H4 (cell line): ENCODE data around the gene PEX13. TPM values are rescaled to one million over a fixed set of nuclear protein-coding genes. Genes with fewer than 3 reads are reported as not detected.
A peak's percentile ranks its signal among the peaks of the same experiment; 100 is the strongest.
"Not testable (repeated sequence)": the region's sequence is repeated elsewhere in the genome, so short reads cannot be mapped to it uniquely, and the experiment has no call there.

Experiments
- DNase-seq: peaks from one replicate; pipeline ENCODE4 v3.0.0-alpha.2; 2015; ENCODE audit warnings: low spot score
- total RNA-seq: library from RNA; depleted of rRNA; stranded (reverse); fragments of >200 nt; shearing (Covaris generic); gene quantifications from 2 replicates; pipeline ENCODE4 v1.2.3, GENCODE V29; 2014

Gene PEX13
- total RNA-seq, 1 experiment from 2014 or later: 47.2 TPM

GRCh38 chr2:61009355-61009754 is 8.2 kb upstream of the PEX13 start:
- no peak for DNase-seq

GRCh38 chr2:61011678-61012077 is 5.8 kb upstream of the PEX13 start:
- no peak for DNase-seq

DNA sequence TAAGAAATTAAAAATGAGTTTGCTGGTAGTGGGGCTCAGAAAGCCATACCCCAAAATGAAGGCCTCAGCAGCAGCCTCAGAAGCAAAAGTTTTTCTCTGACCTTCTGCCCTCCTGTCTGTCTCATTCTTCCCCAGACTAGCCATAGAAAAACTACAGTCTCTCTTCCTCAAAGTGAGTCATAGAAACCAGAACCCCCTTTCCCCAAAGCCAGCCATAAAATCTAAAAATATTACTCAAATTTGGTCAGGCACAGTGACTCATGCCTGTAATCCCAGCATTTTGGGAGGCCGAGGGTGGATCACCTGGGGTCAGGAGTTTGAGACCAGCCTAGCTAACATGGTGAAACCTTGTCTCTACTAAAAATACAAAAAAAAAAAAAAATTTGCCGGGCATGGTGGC is 5.2 kb upstream of the PEX13 start:
- peak; percentile 23 for DNase-seq

GRCh38 chr2:61013382-61013781 is 4.1 kb upstream of the PEX13 start:
- DNase-seq: no peak

DNA sequence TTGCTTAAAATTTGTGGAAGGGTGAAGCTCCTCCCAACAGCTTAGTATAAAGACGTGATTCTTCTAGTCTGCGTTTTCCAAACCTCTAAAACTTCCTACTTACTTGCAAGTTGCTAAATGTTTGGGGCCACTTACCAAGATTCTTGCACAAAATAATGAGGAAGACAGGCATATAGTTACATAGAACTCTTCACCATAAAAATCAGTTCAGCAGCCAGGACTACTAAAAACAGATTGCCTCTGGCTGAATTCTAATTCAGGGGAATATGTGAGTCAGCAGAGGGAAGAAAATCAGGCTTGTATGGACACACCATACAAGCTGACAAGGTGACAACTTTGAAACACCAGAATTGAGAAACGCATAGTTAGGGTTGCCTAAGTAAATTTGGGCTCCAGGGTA is 2.8 kb upstream of the PEX13 start:
- DNase-seq: no peak

- no peak for DNase-seq
Observed at GRCh38 chr2:61015976-61016375, 1.5 kb upstream of the PEX13 start.

DNA sequence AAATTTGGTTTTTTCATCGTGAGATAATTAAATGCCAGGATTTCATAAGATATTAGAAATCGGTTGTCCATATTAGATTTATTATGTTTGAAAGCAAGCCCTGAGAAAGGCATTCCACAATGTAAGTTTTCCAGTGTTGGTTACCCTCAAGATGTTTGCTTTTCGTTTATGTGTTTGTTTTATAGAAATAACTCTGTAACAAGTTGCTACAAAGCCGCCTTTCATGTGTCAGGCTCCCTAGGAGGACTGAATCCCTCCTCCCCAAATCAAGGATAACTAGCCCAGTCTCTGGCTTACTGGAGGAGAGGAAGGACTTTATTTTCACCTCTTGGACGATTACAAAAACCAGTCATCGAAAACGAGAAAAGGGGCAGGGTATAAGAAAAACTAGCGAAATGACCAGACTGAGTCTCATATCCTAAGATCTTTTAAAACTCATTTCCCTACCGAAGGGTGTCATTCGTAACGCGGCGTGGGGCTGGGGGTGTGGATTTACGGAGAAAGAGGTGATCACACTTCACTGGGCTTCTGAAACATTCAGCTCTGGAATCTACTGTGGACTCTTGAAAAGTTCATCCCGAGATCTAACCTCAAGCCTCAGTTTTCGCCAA is 1.0 kb upstream of the PEX13 start:
- no peak for DNase-seq

DNA sequence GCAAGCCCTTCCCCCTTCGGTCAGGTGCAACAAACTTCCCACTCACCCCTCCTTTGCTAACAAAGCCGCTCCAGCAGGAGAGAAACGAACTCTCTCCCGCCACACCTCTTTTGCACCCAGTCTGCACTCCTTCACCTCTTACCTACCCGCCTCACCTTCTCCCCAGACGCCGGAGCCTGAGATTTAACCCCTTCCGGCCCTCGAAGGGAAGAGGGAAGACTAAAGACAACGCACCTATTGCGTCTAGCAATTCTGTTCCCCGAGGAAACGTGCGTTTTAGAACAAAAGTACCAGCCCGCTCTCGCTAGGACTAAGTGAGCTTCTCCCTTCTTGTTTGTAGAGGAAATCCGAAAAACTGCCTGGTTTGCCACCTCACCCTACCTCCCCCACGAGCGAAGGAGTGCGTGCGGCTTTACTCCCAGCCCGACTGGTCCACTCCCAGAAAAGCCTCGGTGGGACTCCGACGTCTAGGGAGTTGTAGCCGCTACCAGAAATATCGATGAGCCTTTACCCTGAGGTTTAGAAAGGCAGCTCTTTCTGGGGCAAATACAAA is 441 bp upstream of the PEX13 start:
- peak; percentile 53 for DNase-seq

- no peak for DNase-seq
Observed at GRCh38 chr2:61018318-61018755, 817 bp downstream of the PEX13 start.

- no peak for DNase-seq
Observed at GRCh38 chr2:61018798-61019197, 1.3 kb downstream of the PEX13 start.

GRCh38 chr2:61021228-61021660 is 3.7 kb downstream of the PEX13 start:
- no peak for DNase-seq

DNA sequence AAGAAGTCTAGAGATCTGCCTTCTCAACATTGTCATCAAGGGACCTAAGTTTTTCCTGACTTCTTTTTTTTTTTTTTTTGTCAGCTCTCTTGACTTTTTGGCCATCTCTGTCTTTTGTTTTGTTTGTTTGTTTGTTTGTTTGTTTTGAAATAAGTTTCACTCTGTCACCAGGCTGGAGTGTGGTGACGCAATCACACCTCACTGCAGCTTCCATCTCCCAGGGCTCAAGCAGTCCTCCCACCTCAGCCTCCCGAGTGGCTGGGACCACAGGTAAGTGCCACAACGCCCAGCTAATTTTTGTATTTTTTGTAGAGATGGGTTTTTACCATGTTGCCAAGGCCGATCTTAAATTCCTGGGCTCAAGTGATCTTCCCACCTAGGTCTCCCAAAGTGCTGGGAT is 6.2 kb downstream of the PEX13 start:
- DNase-seq: no peak

GRCh38 chr2:61029533-61029932 is 12.0 kb downstream of the PEX13 start:
- DNase-seq: no peak

- DNase-seq: not testable (repeated sequence)
Observed at GRCh38 chr2:61034592-61034991, 17.1 kb downstream of the PEX13 start.

DNA sequence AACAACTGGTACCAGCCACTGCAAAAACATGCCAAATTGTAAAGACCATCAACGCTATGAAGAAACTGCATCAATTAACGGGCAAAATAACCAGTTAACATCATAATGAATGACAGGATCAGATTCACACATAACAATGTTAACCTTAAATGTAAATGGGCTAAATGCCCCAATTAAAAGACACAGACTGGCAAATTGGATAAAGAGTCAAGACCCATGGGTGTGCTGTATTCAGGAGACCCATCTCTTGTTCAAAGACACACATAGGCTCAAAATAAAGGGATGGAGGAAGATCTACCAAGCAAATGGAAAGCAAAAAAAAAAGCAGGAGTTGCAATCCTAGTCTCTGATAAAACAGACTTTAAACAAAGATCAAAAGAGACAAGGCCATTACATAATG is 19.1 kb downstream of the PEX13 start:
- DNase-seq: not testable (repeated sequence)

DNA sequence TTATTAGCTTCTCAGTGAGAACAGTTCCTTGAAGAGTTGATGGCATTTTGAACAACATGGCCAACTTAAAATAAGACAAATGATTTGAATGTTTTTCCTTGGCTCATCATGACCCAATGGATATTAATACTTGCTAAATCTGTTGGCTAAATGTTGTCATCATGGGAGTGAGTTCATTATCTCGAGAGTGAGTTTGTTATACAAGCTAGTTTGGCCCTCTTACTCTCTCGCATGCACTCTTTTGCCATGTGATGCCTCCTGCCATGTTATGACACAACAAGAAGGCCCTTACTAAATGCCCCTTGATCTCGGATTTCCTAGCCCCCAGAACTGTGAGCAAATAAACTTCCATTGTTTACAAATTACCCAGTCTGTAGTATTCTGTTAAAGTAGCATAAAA is 25.3 kb downstream of the PEX13 start:
- DNase-seq: no peak

- no peak for DNase-seq
Observed at GRCh38 chr2:61044636-61045035, 27.1 kb downstream of the PEX13 start.

DNA sequence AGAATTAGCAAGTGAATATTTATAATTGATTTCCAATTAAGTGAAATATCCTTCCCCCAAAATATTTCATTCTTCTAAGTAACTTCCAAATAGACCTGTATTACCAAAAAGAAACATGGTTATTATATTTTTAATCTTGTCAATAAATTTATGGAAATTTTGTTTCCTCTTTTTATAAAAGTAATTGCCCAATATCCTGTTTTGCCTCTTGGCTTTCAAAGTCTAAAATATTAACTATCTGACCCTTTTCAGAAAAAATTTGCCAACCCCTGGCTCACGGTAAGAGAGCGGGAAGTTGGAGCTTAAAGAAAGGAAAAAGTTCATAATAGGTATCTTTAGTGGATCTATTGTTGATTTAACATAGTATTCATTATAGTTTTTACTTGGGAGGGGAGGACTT is 27.7 kb downstream of the PEX13 start:
- no peak for DNase-seq

DNA sequence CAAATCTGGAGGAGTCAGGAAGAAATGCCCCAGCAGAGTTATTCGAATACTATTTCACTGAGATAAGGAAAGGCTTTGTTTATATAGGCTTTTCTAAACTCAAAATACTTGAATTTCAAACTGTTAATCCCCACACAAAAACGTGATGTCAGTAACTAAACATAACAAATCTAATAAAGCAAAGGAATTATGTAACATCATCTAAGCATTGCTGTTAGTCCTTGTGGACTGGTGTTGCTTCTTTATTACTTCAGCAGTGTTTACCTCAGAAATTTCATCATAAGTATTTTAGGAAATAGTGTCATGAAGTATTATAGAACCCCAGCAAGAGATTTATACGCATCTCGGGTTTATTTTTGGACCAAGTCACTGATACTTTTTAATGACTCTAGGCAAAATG is 28.5 kb downstream of the PEX13 start:
- no peak for DNase-seq

GRCh38 chr2:61055557-61055956 is 38.0 kb downstream of the PEX13 start:
- no peak for DNase-seq

DNA sequence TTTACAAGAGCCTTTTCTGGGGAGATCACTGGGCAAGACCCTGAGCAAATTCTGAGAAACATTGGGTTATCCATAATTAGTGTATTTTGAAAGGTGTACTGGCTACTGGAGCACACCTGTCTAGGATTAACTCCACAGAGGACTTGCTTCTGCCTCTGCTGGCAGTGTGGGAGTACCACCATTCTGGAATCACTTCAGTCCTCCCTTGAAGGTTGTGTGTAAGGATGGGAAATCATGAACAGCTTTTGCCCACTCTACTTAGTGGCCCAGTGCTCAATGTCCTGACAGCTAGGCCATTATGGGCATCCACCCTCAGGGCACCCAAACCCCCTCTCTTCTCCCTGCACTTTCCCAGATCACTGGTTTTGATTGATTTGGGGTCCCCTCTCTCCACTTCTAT is 40.0 kb downstream of the PEX13 start:
- DNase-seq: no peak

- no peak for DNase-seq
Observed at GRCh38 chr2:61059382-61059781, 41.9 kb downstream of the PEX13 start.

DNA sequence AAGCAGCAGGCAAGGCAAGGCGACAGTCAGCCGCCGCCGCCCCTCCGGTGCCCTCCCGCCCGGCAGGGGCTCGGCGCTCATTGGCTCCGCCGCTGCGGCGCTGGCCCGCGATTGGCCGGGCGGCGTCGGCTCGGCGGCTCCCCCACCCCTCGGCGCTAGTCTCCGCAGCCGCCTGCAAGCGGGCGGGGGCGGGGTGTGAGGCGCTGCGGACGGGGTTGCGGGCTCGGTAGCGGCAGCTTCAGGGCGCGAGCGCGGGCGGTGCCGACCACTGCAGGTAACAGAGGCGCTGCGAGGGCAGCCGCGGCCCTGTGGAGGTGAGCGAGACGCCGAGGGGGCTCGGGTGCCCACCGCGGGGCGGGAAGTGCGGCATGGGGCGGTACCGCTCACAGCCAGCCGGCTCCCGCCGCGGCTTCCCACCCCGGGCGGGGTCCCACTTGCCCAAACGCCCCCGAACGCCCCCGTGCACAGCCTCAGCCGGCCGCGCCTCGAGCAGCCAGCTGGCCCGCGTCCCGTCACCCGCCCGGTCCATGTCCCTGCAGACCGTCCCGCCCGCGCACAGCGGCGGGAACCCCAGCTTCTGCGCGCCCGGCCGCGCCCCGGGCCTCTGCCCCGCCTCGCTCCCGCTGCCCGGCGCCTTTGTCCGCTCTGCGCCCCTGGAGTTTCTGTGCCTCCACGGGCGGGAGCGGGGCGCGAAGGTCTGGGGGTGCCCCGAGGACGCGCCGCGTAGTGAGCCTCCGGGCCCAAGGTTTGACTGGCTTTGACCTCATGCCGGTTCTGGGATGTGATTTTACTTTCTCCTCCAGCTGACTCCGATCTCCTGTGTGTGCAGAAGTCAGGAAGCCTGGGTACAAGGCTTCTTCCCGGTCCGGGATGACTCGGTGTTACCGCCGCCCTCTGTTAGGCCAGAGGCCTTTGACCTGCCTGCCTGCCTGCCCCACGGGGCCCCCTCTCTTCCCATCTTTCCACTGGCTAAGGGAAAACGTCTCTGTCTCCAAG is 48.5 kb downstream of the PEX13 start, which contains the start of gene SANBR:
TSS of gene SANBR (plus strand) at position 158 of the 996 bp plus-strand sequence. CDS start 4,480 bp downstream, outside the sequence.
- DNase-seq: peak; percentile 83
